Retinal pigment epithelial cell (primary cell): Measurements from ENCODE around the gene NAPEPLD.
"Not testable (repeated sequence)": the region's sequence is repeated elsewhere in the genome, so short reads cannot be mapped to it uniquely, and the experiment has no call there.

Experiments
- DNase-seq: peaks from one replicate; pipeline ENCODE4 v3.0.0-alpha.2; 2010; ENCODE audit warnings: low read depth
- H3K4me3 ChIP-seq: 2 replicates; pipeline ENCODE4 v1.5.1; 2011; ENCODE audit warnings: mild to moderate bottlenecking, low read length, control low read depth, moderate library complexity
- CTCF ChIP-seq: conservative IDR thresholded peaks from 2 replicates; pipeline ENCODE4 v1.5.1; 2011; ENCODE audit warnings: low read depth, low read length, control low read depth, inconsistent platforms

The NAPEPLD gene

GRCh38 chr7:103093429-103093828 is 55.5 kb downstream of the NAPEPLD start:
- no peak for TF ChIP-seq CTCF
- DNase-seq = no peak
- no peak overlapping the region for H3K4me3 ChIP-seq

- DNase-seq, H3K4me3 ChIP-seq: not testable (repeated sequence)
These were observed 56.6 kb downstream of the NAPEPLD start for GRCh38 chr7:103092321-103092720.

GRCh38 chr7:103083210-103083609 is 65.7 kb downstream of the NAPEPLD start:
- DNase-seq = no peak
- H3K4me3 ChIP-seq = no peak overlapping the region
- no peak for TF ChIP-seq CTCF

- H3K4me3 ChIP-seq = no peak overlapping the region
- TF ChIP-seq CTCF = no peak
- no peak for DNase-seq
These were observed 66.4 kb downstream of the NAPEPLD start for GRCh38 chr7:103082497-103082896.

GRCh38 chr7:103080923-103081322 is 68.0 kb downstream of the NAPEPLD start:
- no peak for DNase-seq
- H3K4me3 ChIP-seq = no peak overlapping the region
- no peak for TF ChIP-seq CTCF

- DNase-seq = no peak
- H3K4me3 ChIP-seq = no peak overlapping the region
- no peak for TF ChIP-seq CTCF
These were observed 69.1 kb downstream of the NAPEPLD start for GRCh38 chr7:103079836-103080235.

GRCh38 chr7:103078226-103078625 is 70.7 kb downstream of the NAPEPLD start:
- DNase-seq = not testable (repeated sequence)

GRCh38 chr7:103077318-103077717 is 71.6 kb downstream of the NAPEPLD start:
- no peak overlapping the region for H3K4me3 ChIP-seq
- no peak for TF ChIP-seq CTCF
- no peak for DNase-seq

More at GRCh38 chr7:103078226-103078625, 70.7 kb downstream of the NAPEPLD start:
- not testable (repeated sequence) for H3K4me3 ChIP-seq
